H7 (cell line): Measurements from ENCODE around the gene FILIP1. TPM values are rescaled to one million over a fixed set of nuclear protein-coding genes. Genes with fewer than 3 reads are reported as not detected.

Source experiments
- DNase-seq: peaks from one replicate; pipeline ENCODE4 v3.0.0; 2012
- H3K27me3 ChIP-seq: 2 replicates; pipeline ENCODE4 v1.6.0; 2011; ENCODE audit warnings: mild to moderate bottlenecking, low read length; ENCODE audit not compliant: control insufficient read depth, insufficient read depth
- H3K36me3 ChIP-seq: replicated peaks from 2 replicates; pipeline ENCODE4 v1.5.1; 2011; ENCODE audit warnings: low read length; ENCODE audit not compliant: control insufficient read depth, insufficient read depth
- H3K4me3 ChIP-seq: 2 replicates; pipeline ENCODE4 v1.5.1; 2011; ENCODE audit warnings: low read depth, mild to moderate bottlenecking, control low read depth, low read length, moderate library complexity; ENCODE audit not compliant: insufficient read depth
- total RNA-seq: library from RNA; depleted of rRNA; stranded (reverse); fragments of >200 nt; shearing (Covaris generic); gene quantifications from 2 replicates; pipeline ENCODE4 v1.2.3, GENCODE V29; 2014

FILIP1 gene
- total RNA-seq, 1 experiment from 2014 or later: 1.4 TPM

- no peak for DNase-seq
- Histone ChIP-seq H3K27me3 (no peaks in the 10 kb centered on the region), H3K36me3 (no peaks in the 10 kb centered on the region), H3K4me3 (no peak overlapping the region)
Observed at GRCh38 chr6:75504465-75505222, 11.0 kb upstream of the FILIP1 start.

GRCh38 chr6:75503291-75503690 lies 9.7 kb upstream of the FILIP1 start:
- H3K4me3 ChIP-seq: no peak overlapping the region
- DNase-seq: no peak
- no peaks in the 10 kb centered on the region for H3K36me3 ChIP-seq
- H3K27me3 ChIP-seq: no peaks in the 10 kb centered on the region

- H3K36me3 ChIP-seq: no peaks in the 10 kb centered on the region
- no peak for DNase-seq
- no peak overlapping the region for H3K4me3 ChIP-seq
- H3K27me3 ChIP-seq: no peaks in the 10 kb centered on the region
Observed at GRCh38 chr6:75502884-75503283, 9.3 kb upstream of the FILIP1 start.

DNA sequence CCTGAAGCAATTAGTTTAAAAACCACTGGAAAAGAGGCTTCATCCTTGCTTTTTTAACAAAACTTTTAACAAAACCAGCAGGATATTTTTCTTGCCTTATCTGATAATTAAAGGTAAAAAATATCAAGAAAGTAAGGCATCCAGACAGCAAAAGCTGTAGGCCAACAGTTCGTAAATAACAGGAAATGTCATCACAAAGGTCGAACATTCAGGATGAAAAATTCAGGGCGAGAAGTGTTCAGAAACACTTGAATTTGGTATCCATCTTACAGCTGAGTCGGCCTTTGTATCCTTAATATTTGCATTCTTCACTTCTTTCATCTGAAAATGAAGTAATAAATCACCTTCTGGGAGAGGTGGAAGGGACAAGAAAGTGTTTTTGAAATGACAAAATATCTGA lies 8.2 kb upstream of the FILIP1 start:
- Histone ChIP-seq H3K27me3 (no peaks in the 10 kb centered on the region), H3K36me3 (no peaks in the 10 kb centered on the region), H3K4me3 (no peak overlapping the region)
- DNase-seq: no peak

DNA sequence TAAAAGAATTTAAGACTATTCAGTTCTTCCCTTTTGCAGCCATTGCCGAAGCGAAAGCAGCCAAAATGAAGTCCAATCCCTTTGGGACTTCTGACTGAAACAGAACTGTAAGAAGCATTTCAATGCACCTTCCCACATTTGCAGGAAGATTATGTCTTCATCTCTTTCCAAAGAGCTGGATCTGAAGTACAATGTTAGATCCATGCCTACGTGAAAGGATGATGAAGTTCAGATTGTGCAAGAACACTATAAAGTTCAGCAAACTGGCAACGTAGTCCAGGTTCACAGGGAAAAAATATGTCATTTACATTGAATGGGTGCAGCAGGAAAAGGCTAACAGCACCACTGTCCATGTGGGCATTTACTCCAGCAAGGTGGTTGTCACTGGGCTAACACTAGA lies 6.0 kb upstream of the FILIP1 start:
- Histone ChIP-seq H3K36me3 (no peaks in the 10 kb centered on the region), H3K27me3 (no peaks in the 10 kb centered on the region), H3K4me3 (no peak overlapping the region)
- no peak for DNase-seq

- DNase-seq: no peak
- H3K36me3 ChIP-seq: no peaks in the 10 kb centered on the region
- H3K27me3 ChIP-seq: no peaks in the 10 kb centered on the region
- no peak overlapping the region for H3K4me3 ChIP-seq
Observed at GRCh38 chr6:75498862-75499261, 5.3 kb upstream of the FILIP1 start.

DNA sequence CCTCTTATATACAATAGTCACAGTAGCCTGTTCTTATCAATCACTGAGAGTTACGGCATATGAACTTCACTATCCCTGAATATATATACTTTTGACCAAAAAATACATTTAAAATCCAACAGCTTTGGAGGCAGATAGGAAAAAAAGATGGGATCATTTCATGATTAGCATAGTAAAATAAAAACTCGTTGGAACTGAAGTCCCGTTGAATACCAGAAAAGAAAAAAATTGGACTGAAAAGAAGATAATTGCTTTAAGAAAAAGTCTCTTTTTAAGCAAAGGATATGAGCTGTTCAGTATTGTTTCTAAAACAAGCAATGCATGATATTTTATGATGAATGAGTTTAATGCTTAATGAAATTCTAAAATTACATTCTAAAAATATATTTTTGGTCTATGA lies 4.4 kb upstream of the FILIP1 start:
- Histone ChIP-seq H3K4me3 (no peak overlapping the region), H3K36me3 (no peaks in the 10 kb centered on the region)
- no peak for DNase-seq

DNA sequence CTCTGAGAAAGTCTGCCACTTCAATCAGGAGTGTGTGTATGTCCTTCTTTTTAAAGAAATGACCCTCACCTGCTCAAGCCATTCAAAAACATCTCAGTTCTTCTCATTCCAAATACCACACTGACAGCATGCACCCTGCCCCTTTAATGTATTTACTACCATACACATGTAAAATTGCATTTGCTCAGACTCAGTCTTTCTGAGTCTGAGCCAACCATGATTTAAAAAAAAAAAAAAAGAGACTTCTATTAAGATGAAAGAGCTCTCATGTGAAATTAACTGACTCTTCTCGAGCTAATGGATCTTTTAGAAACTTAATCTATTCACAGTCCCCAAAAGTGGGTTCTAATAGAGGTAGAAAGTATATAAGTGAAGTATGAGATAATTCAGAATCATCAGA lies 1.4 kb upstream of the FILIP1 start:
- Histone ChIP-seq H3K36me3 (no peaks in the 10 kb centered on the region), H3K4me3 (no peak overlapping the region), H3K27me3 (no peaks in the 10 kb centered on the region)
- DNase-seq: no peak

More for the DNA sequence above, 4.4 kb upstream of the FILIP1 start:
- no peaks in the 10 kb centered on the region for H3K27me3 ChIP-seq

GRCh38 chr6:75494290-75494689 lies 690 bp upstream of the FILIP1 start:
- Histone ChIP-seq H3K4me3 (no peak overlapping the region), H3K27me3 (no peaks in the 10 kb centered on the region), H3K36me3 (no peaks in the 10 kb centered on the region)
- DNase-seq: no peak

- no peaks in the 10 kb centered on the region for H3K36me3 ChIP-seq
- DNase-seq: no peak
- no peaks in the 10 kb centered on the region for H3K27me3 ChIP-seq
- no peak overlapping the region for H3K4me3 ChIP-seq
Observed at GRCh38 chr6:75492386-75493153, 1.0 kb downstream of the FILIP1 start.

DNA sequence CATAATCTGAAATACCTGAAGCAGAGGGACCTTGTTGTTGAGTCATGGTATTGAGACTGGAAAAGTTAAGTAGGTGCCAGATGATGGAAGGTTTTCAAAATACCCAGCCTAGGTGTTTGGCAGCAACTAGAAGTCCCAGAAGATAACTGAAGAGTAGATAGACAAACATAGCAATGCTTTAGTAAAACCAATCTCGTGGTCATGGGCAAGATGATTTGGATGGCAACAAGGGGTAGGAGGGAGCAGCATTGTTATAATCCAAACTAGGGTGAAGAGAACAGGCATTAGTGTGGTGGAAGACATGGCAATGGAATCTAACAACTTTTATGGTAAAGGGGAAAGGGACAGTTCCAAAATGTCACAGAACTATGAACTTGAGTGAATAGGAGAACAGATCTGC lies 2.3 kb downstream of the FILIP1 start:
- no peak for DNase-seq
- Histone ChIP-seq H3K27me3 (no peaks in the 10 kb centered on the region), H3K4me3 (no peak overlapping the region), H3K36me3 (no peaks in the 10 kb centered on the region)

GRCh38 chr6:75490706-75491105 lies 2.9 kb downstream of the FILIP1 start:
- Histone ChIP-seq H3K4me3 (no peak overlapping the region), H3K36me3 (no peaks in the 10 kb centered on the region), H3K27me3 (no peaks in the 10 kb centered on the region)
- no peak for DNase-seq

- no peaks in the 10 kb centered on the region for H3K36me3 ChIP-seq
- no peak overlapping the region for H3K4me3 ChIP-seq
- no peak for DNase-seq
- no peaks in the 10 kb centered on the region for H3K27me3 ChIP-seq
Observed at GRCh38 chr6:75489025-75489424, 4.6 kb downstream of the FILIP1 start.

DNA sequence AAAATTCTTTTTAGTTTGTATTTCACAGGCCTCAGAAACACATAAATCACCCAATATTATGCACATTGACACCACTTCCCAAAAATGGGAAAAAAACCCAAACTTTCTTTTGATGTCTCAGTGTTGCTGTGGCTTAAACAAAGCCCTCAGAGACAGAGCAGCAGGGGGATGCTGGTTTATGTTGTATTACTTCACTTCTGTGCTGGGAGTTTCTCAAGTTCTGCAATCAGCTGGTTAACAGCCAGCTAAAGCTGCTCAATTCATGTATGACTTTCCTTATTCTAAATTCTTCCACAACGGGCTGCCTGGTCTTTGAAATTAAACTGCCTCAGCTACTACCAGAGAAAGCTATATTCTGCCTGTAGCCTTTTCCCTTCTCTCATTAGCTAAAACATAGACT lies 5.6 kb downstream of the FILIP1 start:
- no peak for DNase-seq
- Histone ChIP-seq H3K36me3 (no peaks in the 10 kb centered on the region), H3K4me3 (no peak overlapping the region), H3K27me3 (no peaks in the 10 kb centered on the region)

DNA sequence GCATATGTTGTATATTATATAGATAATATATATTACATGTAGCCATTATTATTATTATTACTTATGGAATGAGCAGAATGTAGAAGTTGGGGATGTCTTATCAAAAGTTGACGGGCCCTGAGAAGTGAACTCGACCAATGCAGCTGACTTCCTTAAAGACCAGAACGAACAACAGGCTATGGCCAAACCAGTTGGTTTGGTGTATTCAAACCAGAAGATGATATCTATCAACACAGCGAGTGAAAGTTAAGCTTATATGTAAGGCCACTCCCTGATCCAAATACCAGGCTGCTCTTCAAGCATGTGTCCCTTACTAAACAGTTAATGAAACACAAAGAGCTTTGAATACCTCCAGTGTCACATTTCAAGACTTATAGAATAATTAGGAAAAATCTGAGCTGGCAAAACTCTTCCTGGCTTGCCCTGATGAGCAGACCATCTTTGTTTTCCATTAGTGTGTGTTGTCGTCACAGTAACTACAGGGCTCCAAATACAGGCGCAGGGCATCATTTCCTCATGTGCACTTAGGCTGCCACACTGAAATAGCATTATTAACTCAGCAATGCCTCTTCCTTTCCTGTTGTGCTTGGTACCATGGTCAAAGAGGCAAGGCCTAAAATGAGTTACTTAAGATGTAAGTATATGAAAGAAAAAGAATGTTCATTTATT lies 6.6 kb downstream of the FILIP1 start:
- no peaks in the 10 kb centered on the region for H3K27me3 ChIP-seq
- no peak overlapping the region for H3K4me3 ChIP-seq
- no peak for DNase-seq
- H3K36me3 ChIP-seq: no peaks in the 10 kb centered on the region
